ENCODE results near the gene CDH4. TPM values are rescaled to one million over a fixed set of nuclear protein-coding genes. Genes with fewer than 3 reads are reported as not detected.

The CDH4 gene
- total and polyA plus RNA-seq, 2 of the 8 experiments (the other 6 are each of a cell fraction or from before 2014, with no cell fraction given), result 4.3 to 7.9 TPM

DNA sequence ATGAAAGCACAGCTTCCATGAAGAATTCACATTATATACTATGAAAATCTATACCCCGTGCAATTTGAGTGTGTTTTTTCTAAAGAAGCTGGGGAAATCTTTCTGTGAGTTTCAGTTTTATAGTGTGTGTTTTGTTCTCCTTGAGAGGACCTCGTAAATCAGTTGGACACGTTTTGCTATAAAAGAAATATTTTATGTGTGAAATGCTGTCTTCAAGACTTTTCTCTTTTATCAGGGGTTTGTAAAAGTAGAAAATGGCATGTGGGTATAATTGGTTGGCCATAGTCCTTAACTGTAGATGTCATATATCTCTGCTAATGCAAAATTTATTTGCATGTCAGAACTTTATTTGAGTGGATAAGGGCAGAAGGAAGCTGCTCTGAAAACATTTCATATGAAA, 186.2 kb downstream of the CDH4 start:
- POLR2A ChIA-PET (ENCODE audit: partially characterized antibody), result interaction anchor here (0.6 to 4.2 kb wide), 5 partner anchors 10 to 137 kb away, joined by 3 to 25 read pairs (median 4); no protein-coding TSS in a partner anchor
- 78% methylated on average over 3 of the region's 3 CpGs; no CpG with 5 or more reads in 1 of the 2 experiments for WGBS, 2 experiments (ENCODE audit: extremely low coverage in 1 of 2, insufficient coverage in 1 of 2, insufficient read length in 1 of 2, insufficient replicate concordance in 2 of 2, low coverage in 1 of 2, low lambda C conversion rate in 2 of 2, missing lambda C conversion rate in 1 of 2)
- no peak overlapping the region for H3K27ac ChIP-seq (ENCODE audit: low read depth, low read length)

More for the DNA sequence above, 186.2 kb downstream of the CDH4 start:
- no peak for TF ChIP-seq TCF12 (IDR thresholded peaks at IDR 0.05; ENCODE audit: low read depth, low read length)
- no peak for TF ChIP-seq CBX8 (IDR thresholded peaks at IDR 0.05; ENCODE audit: borderline replicate concordance, low read depth, low read length)
- TF ChIP-seq, protein P1, sequence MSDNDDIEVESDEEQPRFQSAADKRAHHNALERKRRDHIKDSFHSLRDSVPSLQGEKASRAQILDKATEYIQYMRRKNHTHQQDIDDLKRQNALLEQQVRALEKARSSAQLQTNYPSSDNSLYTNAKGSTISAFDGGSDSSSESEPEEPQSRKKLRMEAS (IDR thresholded peaks at IDR 0.05), result no peak
- TF ChIP-seq ATF2 (IDR thresholded peaks at IDR 0.05; ENCODE audit: low read length), result no peak
- no peak for TF ChIP-seq GABPA (IDR thresholded peaks at IDR 0.05; ENCODE audit: borderline replicate concordance, insufficient read depth, low read length)
- no peak for TF ChIP-seq SP4 (IDR thresholded peaks at IDR 0.05; ENCODE audit: low read length)
- no peak for TF ChIP-seq KDM4A (IDR thresholded peaks at IDR 0.05; ENCODE audit: low read depth, low read length, severe bottlenecking)
- no peak for TF ChIP-seq HDAC6 (IDR thresholded peaks at IDR 0.05; ENCODE audit: low read depth, low read length)
- TF ChIP-seq POLR2A (IDR thresholded peaks at IDR 0.05; ENCODE audit: control extremely low read depth in 1 of 2, low read depth in 2 of 2, low read length in 2 of 2), result no peak
- no peak for TF ChIP-seq MAFK (IDR thresholded peaks at IDR 0.05; ENCODE audit: low read depth, low read length)
- TF ChIP-seq TEAD4 (IDR thresholded peaks at IDR 0.05; ENCODE audit: low read depth, low read length), result no peak
- Histone ChIP-seq H3K9me3 (ENCODE audit: insufficient read depth in 2 of 2, low read depth in 1 of 2, low read length in 1 of 2) (no peaks in the 10 kb centered on the region), H3K23ac (ENCODE audit: insufficient read length) (no peak overlapping the region), H2AK5ac (ENCODE audit: low read depth, low read length) (no peak overlapping the region), H3K27me3 (replicated peaks in 1 of 4; ENCODE audit: control insufficient read depth in 3 of 4, extremely low read depth in 1 of 4, insufficient read depth in 3 of 4, low read length in 3 of 4) (no peaks in the 10 kb centered on the region), H2BK15ac (ENCODE audit: low read length) (no peak overlapping the region), H2BK20ac (ENCODE audit: low read length) (no peak overlapping the region), H4K8ac (ENCODE audit: extremely low read depth, insufficient read depth, low read length) (no peak overlapping the region), H2BK120ac (replicated peaks; ENCODE audit: low read depth, low read length) (peak overlapping the region; percentile 27), H3K14ac (ENCODE audit: insufficient read length) (no peak overlapping the region), H3K4me3 (ENCODE audit: extremely low read depth in 1 of 4, insufficient read depth in 2 of 4, low read depth in 3 of 4, low read length in 4 of 4) (peak overlapping the region in 1 of 4 experiments; percentile 39; a peak in 1 of 8 replicates), H3K4ac (replicated peaks; ENCODE audit: insufficient read length, low read depth, low read length) (no peak overlapping the region), H2BK12ac (ENCODE audit: low read depth, low read length) (no peak overlapping the region), H3K36me3 (ENCODE audit: control insufficient read depth in 2 of 4, insufficient read depth in 4 of 4, low read length in 3 of 4) (no peaks in the 10 kb centered on the region), H4K20me1 (replicated peaks in 1 of 2; ENCODE audit: control insufficient read depth in 1 of 2, insufficient read depth in 2 of 2, low read length in 2 of 2) (no peaks in the 10 kb centered on the region), H3K9ac (replicated peaks in 1 of 4; ENCODE audit: extremely low read depth in 1 of 4, low read depth in 3 of 4, low read length in 3 of 4) (no peak overlapping the region), H2BK5ac (ENCODE audit: low read depth, low read length) (no peak overlapping the region; the same call in 1 of the 2 replicates), H3K79me1 (ENCODE audit: low read depth, low read length) (peaks cover 3% of the 10 kb centered on the region; the same call in 1 of the 2 replicates), H3K79me2 (ENCODE audit: control insufficient read depth in 1 of 2, insufficient read depth in 2 of 2, low read length in 2 of 2) (no peaks in the 10 kb centered on the region), H4K91ac (replicated peaks; ENCODE audit: insufficient read length, low read length) (no peak overlapping the region), H3K56ac (replicated peaks; ENCODE audit: insufficient read length, low read depth, low read length) (no peak overlapping the region), H3K4me2 (ENCODE audit: insufficient read depth in 1 of 2, low read depth in 2 of 2, low read length in 2 of 2) (no peak overlapping the region; a peak in 1 of 4 replicates), H4K5ac (ENCODE audit: insufficient read length, low read depth, low read length) (peak overlapping the region; percentile 74), H3K18ac (ENCODE audit: extremely low read depth, low read length) (0 out of 2 replicates have a peak overlapping the region, but pooled peaks have one; percentile 21), H2AFZ (ENCODE audit: low read length) (no peak overlapping the region), H3K4me1 (replicated peaks in 1 of 4; ENCODE audit: control insufficient read depth in 3 of 4, insufficient read depth in 4 of 4, low read length in 3 of 4) (peaks cover 24 to 70% (median 34%) of the 10 kb centered on the region in 4 experiments), H3K23me2 (ENCODE audit: low read depth, low read length) (no peaks in the 10 kb centered on the region)
- no peak for DNase-seq (ENCODE audit: low read depth in 1 of 2, low spot score in 2 of 2)
- CTCF ChIA-PET (ENCODE audit: partially characterized antibody), result interaction anchor here (1.2 to 1.4 kb wide), 2 partner anchors 64 to 120 kb away, joined by 3 to 4 read pairs; no protein-coding TSS in a partner anchor
- no peak for FAIRE-seq

Data from H1 (cell line).